Lower lobe of right lung (tissue), 2 donors: ENCODE measurements around the gene SLC35F3. TPM values are rescaled to one million over a fixed set of nuclear protein-coding genes. Genes with fewer than 3 reads are reported as not detected.

Source experiments
- ATAC-seq, 2 donors: fragments of 200-7000 bp; cut with Tn5 transposase; one replicate each; pipeline ENCODE4 v1.9.1; 2020 to 2022; ENCODE audit warnings: mild to moderate bottlenecking in 2 of 2, moderate library complexity in 2 of 2
- DNase-seq: peaks from one replicate; pipeline ENCODE4 v3.0.0-alpha.2; 2020
- H3K27ac ChIP-seq: fragments of 200-600 bp; one replicate; pipeline ENCODE4 v1.8.0; 2022
- H3K27me3 ChIP-seq: fragments of 200-600 bp; one replicate; pipeline ENCODE4 v1.8.0; 2022; ENCODE audit warnings: low read depth
- H3K36me3 ChIP-seq: fragments of 200-600 bp; one replicate; pipeline ENCODE4 v1.8.0; 2022; ENCODE audit warnings: mild to moderate bottlenecking
- H3K4me1 ChIP-seq: fragments of 200-600 bp; one replicate; pipeline ENCODE4 v1.8.0; 2022
- H3K4me3 ChIP-seq: fragments of 200-600 bp; one replicate; pipeline ENCODE4 v1.8.0; 2022; ENCODE audit warnings: mild to moderate bottlenecking
- H3K9me3 ChIP-seq: fragments of 200-600 bp; one replicate; pipeline ENCODE4 v1.8.0; 2022
- CTCF ChIP-seq: fragments of 200-600 bp; IDR thresholded peaks from one replicate; pipeline ENCODE4 v1.8.0; 2022; ENCODE audit warnings: antibody characterized with exemption, mild to moderate bottlenecking
- intact Hi-C: fragments of 100-400 bp; cut with DNase I; formaldehyde crosslinking; loops from one replicate; pipeline ENCODE4 v1.11.0; 2022
- total RNA-seq: library from RNA; stranded (reverse); fragmentation: NEBNext Ultra II Directional; extraction: Animal tissue kit (Norgen Biotek cat#: 25700); gene quantifications from one replicate; pipeline ENCODE4 v1.2.1, GENCODE V29; 2021
- donor health status: DM: no; HTN: yes; CAD: no; lungs with severe emphysema.

SLC35F3 gene
- total RNA-seq, 1 donor from 2014 or later: 0.41 TPM

DNA sequence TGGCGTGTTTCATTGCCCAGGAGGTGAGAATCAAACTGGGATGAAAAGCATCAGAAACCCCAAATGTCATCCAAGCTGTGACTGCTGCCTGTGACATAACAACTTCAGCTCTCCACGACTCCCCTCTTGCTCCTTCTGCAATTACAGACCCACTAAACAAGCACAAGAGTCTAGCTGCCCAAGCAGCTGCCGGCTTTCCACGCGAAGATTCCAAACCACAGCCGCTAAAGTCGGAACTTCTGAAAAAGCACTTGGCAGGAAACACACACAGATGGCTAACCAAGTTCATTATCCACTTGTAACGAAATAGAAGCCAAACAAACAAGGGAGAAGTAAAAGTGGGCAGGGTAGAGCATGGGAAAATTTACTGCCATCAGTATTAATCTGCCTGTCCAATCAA is 198.1 kb downstream of the SLC35F3 start:
- DNase-seq: no peak
- Histone ChIP-seq H3K27ac (no peak overlapping the region), H3K4me1 (no peaks in the 10 kb centered on the region), H3K9me3 (no peaks in the 10 kb centered on the region), H3K27me3 (no peaks in the 10 kb centered on the region), H3K36me3 (no peaks in the 10 kb centered on the region), H3K4me3 (no peak overlapping the region)
- intact Hi-C loops: no loop called here
- no peak for ATAC-seq
- no peak for TF ChIP-seq CTCF

GRCh38 chr1:234103198-234103597 is 198.7 kb downstream of the SLC35F3 start:
- no peaks in the 10 kb centered on the region for H3K4me1 ChIP-seq
- H3K9me3 ChIP-seq: no peaks in the 10 kb centered on the region
- intact Hi-C loops: no loop called here
- no peak for ATAC-seq
- DNase-seq: no peak
- TF ChIP-seq CTCF: no peak
- no peaks in the 10 kb centered on the region for H3K27me3 ChIP-seq
- no peak overlapping the region for H3K27ac ChIP-seq
- no peaks in the 10 kb centered on the region for H3K36me3 ChIP-seq
- H3K4me3 ChIP-seq: no peak overlapping the region

- intact Hi-C loops: no loop called here
- H3K36me3 ChIP-seq: no peaks in the 10 kb centered on the region
- ATAC-seq (no peak), DNase-seq (no peak)
- H3K27me3 ChIP-seq: no peaks in the 10 kb centered on the region
- no peak overlapping the region for H3K27ac ChIP-seq
- H3K9me3 ChIP-seq: no peaks in the 10 kb centered on the region
- no peak overlapping the region for H3K4me3 ChIP-seq
- TF ChIP-seq CTCF: no peak
- no peaks in the 10 kb centered on the region for H3K4me1 ChIP-seq
Measured at GRCh38 chr1:234106032-234106431, 201.6 kb downstream of the SLC35F3 start.

DNA sequence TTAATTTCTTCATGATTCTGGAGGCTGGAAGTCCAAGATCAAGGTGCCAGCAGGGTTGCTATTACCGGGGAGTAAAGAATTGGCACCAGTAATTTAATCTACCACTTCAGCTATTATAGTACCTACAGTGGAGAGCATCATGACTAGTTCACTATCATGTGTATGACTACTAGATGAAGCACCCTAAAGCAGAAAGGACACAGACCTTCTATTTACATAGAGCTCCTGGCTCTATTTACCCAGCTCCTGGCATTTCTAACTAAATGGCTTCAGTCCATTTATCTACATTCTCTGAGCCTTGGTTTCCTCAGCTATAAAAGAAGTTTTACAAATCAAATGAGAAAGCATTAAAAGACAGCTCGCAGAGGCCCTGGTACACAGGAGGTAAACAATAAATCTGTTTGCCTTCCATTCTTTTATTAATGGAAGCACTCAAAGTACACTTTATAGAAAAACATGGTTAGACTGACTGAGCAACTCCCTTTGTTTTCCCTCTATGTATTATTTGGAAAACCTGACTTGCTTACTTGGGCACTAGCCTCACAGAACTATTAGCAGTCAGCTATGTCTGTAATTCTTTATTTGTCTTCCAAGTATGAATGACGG is 203.0 kb downstream of the SLC35F3 start:
- DNase-seq (no peak), ATAC-seq (no peak)
- no peaks in the 10 kb centered on the region for H3K9me3 ChIP-seq
- no peak for TF ChIP-seq CTCF
- no peaks in the 10 kb centered on the region for H3K27me3 ChIP-seq
- intact Hi-C loops: no loop called here
- H3K36me3 ChIP-seq: no peaks in the 10 kb centered on the region
- H3K4me1 ChIP-seq: no peaks in the 10 kb centered on the region
- no peak overlapping the region for H3K4me3 ChIP-seq
- no peak overlapping the region for H3K27ac ChIP-seq

GRCh38 chr1:234108921-234109320 is 204.4 kb downstream of the SLC35F3 start:
- Histone ChIP-seq H3K4me3 (no peak overlapping the region), H3K4me1 (no peaks in the 10 kb centered on the region), H3K27ac (no peak overlapping the region), H3K9me3 (no peaks in the 10 kb centered on the region), H3K27me3 (peaks cover 5% of the 10 kb centered on the region), H3K36me3 (no peaks in the 10 kb centered on the region)
- ATAC-seq (no peak), DNase-seq (no peak)
- intact Hi-C loops: no loop called here
- TF ChIP-seq CTCF: no peak
